Fibroblast of villous mesenchyme (primary cell): ENCODE measurements around the gene WDFY4. TPM values are rescaled to one million over a fixed set of nuclear protein-coding genes. Genes with fewer than 3 reads are reported as not detected.

Experiments
- DNase-seq: peaks from one replicate; pipeline ENCODE4 v3.0.0-alpha.2; 2010; ENCODE audit warnings: low read depth
- H3K4me3 ChIP-seq: 2 replicates; pipeline ENCODE4 v1.5.1; 2011; ENCODE audit warnings: low read depth, mild to moderate bottlenecking, low read length
- total RNA-seq: library from RNA; depleted of rRNA; stranded (reverse); fragments of >200 nt; gene quantifications from 2 replicates; pipeline ENCODE4 v1.2.3, GENCODE V29; 2012
- TF ChIP-seq, protein P1 (sequence below): IDR thresholded peaks from 2 replicates; pipeline ENCODE4 v1.5.1; 2012; ENCODE audit warnings: low read depth, mild to moderate bottlenecking, low read length; ENCODE audit not compliant: insufficient read depth

The WDFY4 gene
- total RNA-seq, 1 donor = not detected

DNA sequence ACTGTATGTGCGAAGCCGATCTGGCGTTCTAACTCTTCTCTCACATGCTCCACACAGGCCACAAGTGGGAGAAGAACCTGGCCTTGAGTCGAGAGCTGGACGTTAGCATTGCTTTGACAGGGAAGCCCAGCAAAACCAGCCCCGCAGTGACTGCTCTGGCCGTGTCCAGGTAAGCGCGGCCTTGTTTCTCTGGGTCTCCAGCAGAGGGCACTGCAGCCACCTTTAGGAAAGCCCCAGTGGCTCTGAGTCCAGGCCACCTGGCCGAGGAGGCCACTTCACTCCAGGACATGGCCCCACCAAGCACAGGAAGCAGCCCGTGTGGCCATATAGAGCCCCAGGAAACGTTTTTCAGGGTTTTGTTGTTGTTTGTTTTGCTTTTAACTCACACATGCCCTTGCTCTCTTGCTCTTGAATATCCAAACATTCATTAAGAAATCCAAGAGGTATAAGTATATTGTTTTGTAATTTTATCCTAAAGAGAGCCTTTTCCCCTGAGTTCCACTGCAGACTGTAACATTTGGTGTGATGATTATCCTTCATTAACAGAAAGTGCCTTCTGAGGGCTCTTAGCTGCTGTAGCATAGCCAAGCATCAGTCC lies 296.7 kb downstream of the WDFY4 start:
- TF ChIP-seq, protein P1, sequence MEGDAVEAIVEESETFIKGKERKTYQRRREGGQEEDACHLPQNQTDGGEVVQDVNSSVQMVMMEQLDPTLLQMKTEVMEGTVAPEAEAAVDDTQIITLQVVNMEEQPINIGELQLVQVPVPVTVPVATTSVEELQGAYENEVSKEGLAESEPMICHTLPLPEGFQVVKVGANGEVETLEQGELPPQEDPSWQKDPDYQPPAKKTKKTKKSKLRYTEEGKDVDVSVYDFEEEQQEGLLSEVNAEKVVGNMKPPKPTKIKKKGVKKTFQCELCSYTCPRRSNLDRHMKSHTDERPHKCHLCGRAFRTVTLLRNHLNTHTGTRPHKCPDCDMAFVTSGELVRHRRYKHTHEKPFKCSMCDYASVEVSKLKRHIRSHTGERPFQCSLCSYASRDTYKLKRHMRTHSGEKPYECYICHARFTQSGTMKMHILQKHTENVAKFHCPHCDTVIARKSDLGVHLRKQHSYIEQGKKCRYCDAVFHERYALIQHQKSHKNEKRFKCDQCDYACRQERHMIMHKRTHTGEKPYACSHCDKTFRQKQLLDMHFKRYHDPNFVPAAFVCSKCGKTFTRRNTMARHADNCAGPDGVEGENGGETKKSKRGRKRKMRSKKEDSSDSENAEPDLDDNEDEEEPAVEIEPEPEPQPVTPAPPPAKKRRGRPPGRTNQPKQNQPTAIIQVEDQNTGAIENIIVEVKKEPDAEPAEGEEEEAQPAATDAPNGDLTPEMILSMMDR = peak; percentile 87
- peak; percentile 42 for DNase-seq
- no peak overlapping the region for H3K4me3 ChIP-seq

GRCh38 chr10:48982584-48982983 lies 297.9 kb downstream of the WDFY4 start:
- DNase-seq = no peak
- TF ChIP-seq, protein P1 = no peak
- no peak overlapping the region for H3K4me3 ChIP-seq

- DNase-seq = no peak
- TF ChIP-seq, protein P1 = no peak
- no peak overlapping the region for H3K4me3 ChIP-seq
Measured at GRCh38 chr10:48983648-48984351, 299.1 kb downstream of the WDFY4 start.

- H3K4me3 ChIP-seq = no peak overlapping the region
- no peak for DNase-seq
- TF ChIP-seq, protein P1 = no peak
Measured at GRCh38 chr10:48985621-48986158, 301.0 kb downstream of the WDFY4 start.

GRCh38 chr10:48990226-48990625 lies 305.6 kb downstream of the WDFY4 start:
- no peak overlapping the region for H3K4me3 ChIP-seq
- no peak for DNase-seq
- TF ChIP-seq, protein P1 = no peak

- TF ChIP-seq, protein P1 = no peak
- no peak overlapping the region for H3K4me3 ChIP-seq
- no peak for DNase-seq
Measured at GRCh38 chr10:48993627-48994026, 309.0 kb downstream of the WDFY4 start.
